ENCODE measurements around the gene CEBPZOS.

Gene CEBPZOS

DNA sequence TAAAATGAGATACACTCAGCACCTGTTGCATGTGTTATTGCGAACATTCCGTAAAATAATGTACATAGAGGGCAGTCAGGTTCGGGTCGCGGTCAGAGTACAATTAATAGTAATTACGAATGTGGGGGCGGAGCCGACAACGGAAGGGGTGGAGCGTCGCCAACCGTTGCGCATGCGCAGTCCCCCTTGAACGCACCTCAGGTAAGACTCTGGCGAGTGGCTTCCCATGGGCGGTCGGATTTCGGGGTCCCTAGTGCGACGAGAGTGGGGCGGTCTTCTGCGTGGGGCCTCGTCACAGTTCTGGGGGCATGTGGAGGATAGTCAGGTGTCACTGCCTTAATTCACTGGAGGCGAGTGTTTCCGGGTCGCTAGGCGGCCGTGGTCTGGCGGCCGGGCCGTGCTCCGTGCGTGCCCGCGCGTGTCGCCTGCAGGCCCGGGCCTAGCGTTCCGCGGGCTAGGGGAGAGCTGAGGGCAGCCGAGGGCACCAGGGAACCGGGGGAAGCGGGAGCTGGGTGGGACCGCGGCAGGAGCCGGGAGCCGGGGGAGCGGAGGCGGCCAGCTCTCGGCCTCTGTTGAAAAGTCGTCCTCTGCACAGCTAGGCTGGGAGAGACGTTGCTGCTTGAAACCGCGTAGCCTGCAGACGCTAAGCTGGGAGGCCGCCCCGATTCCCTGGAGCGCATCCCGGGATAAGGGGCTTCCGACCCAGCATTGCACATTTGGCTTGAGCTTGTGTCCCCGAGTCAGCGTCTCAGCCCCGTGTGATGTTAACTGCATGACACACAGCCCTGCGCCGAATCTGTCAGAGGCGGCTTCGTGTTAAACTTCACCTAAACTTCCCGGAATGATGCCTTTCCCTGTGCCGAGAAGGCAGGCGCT is at the start of gene CEBPZOS:
Gene CEBPZOS, plus strand, starts transcription at position 177 of the 876 bp plus-strand sequence. CDS start 3,209 bp downstream, outside the sequence.
- DNase-seq (ENCODE audit: low read depth, low spot score), result peak; percentile 44

DNA sequence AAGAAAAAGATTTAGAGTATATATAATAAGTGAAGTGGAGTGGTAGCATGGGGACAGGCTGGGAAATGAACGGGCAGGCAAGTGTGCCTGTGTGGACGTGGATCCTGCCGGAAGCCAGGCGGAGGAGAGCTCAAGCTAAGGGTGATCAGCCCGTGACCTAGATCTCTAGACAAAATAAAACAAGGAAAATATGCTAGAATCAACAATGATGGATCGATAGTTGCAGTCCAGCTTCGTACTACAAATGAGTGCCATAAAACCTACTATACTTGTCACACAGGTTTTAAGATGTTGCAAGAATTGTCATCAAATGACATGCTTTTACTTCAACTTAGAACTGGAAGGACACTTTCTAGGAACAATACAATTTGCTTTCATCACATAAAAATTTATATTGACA is 48.0 kb upstream of the CEBPZOS start:
- no peak for DNase-seq (ENCODE audit: low read depth, low spot score)

DNA sequence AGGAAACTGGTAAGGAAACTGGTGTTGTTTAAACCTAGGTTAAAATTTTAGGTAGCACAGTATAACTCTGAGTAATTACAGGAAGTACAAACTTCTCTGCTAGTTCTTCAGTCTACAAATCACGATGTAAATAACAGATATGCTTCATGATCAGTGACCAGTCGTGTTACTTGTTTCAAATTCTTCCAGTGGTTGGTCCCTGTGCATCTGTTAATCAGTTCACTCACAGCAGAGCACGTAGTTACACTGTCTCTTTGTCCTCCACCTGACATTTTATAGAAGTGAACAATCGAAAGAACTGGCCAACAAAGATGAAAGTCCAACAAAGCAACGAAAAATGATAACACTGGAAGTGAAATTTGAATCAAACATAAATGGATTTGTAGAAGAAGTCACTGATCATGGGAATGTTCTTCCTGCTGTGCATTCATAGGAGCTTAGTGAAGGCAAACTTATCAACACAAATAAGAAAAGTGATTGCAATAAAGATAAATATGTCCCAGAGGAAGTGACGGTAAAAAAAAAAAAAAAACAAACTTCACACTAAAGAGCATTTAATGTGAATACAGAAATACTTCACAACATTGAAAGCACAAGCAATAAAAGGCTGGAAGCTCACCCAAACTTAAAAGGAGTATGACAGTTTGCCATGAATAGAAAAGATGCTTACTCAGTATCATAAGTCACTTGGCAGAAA is 46.5 kb upstream of the CEBPZOS start:
- DNase-seq (ENCODE audit: low read depth, low spot score), result no peak

DNA sequence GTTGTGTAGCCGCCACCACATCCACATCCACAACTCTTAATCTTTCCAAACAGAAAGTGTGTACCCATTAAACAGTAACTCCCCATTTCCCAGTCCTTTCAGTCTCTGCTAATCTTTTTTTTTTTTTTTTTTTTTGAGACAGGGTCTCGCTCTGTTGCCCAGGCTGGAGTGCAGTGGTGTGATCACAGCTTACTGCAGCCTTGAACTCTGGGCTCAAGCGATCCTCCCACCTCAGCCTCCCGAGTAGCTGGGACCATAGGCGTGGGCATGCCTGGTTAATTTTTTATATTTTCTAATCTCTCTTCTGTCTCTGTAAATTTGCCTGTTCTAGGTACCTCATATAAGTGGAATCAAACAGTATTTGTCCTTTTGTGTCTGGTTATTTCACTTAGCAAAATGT is 43.1 kb upstream of the CEBPZOS start:
- DNase-seq (ENCODE audit: low read depth, low spot score), result no peak

DNA sequence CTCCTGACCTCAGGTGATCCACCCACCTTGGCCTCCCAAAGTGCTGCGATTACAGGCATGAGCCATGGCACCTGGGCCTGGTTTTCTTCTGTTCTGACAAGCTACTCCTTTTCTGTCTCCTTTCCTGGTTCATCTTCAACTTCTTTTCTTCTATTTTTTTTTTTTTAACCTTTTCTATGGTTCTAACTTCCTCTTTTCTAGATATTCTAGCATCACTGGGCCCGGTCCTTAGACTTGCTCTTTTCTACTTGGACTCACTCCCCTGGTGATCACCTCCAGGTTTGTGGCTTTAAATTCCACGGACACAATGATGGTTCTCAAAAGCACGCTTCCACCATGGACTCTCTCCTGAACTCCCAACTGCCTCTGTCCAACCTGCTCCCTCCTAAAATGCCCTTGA is 41.5 kb upstream of the CEBPZOS start:
- no peak for DNase-seq (ENCODE audit: low read depth, low spot score)

DNA sequence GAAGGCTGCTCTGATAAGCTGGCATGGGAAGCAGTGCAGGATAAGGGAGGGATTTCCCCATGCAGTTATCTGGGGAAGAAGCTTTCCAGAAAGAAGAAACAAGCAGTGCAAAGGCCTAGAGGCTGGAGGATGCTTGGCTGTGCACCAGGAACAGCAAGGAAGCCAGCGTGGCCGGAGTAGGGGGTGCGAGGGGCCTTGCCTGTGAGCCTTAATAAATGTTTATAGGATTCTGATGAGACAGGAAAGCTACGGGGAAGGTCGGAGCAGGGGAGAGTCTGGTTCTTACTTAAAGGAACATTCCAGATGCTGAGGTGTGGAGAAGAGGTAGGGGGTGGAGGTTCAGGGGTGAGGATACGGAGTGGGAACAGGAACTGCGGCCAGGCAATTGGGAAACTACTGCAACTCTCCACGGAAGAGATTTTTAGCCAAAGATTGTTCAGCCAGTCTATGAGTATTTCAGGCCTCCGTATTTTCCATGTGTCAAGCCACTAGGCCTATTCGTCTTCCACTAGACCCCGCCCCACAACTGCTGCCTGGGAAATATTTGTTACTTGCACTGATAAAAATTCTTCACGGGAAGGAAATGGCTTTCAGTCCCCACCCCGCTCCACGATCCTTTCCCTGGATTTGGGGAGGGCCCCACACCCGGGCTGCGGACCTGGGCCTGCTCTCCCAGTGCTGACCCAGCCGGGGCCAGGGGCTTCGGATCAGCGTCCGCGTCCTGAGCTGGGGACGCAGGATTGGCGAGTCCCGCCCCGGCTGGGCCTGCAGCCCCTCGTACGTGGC is 40.0 kb upstream of the CEBPZOS start:
- DNase-seq (ENCODE audit: low read depth, low spot score), result no peak

DNA sequence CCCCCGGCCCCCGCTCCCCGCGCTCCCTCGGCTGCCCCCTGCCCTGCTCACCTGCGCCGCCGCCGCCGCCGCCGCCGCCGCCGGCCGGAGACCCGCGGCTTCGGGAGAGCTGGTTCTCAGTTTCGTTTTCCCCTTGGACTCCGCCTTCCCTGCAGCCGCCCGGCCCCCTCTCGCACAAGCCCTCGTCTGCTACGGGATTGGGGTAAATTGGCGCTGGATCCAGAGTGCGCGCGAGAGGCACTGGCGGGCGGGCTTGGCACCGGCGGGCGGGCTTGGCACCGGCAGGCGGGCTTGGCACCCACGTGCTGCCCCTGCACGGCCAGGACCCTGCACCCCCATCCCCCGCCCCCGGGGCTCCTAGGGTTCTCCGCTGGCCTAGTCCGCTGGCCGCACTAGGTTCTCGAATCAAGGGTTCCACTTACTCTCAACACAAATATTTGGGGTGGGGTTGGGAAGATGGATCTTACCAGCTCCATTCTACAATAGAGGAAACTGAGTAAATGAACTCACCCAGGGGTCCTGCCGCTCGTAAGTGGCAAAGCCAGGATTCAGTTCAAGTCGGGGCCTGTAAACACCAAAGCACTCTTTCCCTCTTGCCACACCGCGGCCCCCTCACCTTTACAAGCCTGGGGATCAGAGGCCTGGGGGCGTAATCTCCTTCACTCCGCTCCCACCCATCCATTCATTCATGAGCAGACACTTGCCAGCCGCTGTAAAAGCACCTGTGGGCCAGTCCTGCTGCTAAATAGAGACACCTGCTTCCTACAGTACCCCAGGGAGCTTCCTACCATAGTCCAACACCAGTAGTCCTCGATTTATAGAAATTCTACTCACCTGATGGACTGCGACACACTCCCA is 39.2 kb upstream of the CEBPZOS start, which contains the start of gene EIF2AK2:
Gene EIF2AK2, minus strand, starts transcription at position 124 of the 858 bp plus-strand sequence. CDS start 9,174 bp downstream, outside the sequence.
- DNase-seq (ENCODE audit: low read depth, low spot score), result no peak

DNA sequence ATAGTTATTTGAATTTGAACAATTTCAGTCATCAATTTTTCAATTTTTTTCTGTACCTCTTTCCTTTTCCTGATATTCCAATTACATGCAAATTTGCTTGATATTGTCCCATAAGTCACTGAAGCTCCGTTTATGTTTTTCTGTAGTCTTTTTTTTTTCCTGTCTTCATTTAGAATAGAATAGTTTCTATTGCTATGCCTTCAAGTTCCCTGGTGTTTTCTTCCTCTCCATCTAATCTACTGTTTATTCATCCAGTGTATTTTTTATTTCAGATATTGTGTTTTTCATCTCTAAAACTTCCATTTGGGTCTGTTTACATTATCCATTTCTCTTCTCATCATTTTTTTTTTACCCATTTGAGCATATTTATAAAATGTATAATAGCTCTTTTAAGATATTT is 31.5 kb upstream of the CEBPZOS start:
- DNase-seq (ENCODE audit: low read depth, low spot score), result no peak

DNA sequence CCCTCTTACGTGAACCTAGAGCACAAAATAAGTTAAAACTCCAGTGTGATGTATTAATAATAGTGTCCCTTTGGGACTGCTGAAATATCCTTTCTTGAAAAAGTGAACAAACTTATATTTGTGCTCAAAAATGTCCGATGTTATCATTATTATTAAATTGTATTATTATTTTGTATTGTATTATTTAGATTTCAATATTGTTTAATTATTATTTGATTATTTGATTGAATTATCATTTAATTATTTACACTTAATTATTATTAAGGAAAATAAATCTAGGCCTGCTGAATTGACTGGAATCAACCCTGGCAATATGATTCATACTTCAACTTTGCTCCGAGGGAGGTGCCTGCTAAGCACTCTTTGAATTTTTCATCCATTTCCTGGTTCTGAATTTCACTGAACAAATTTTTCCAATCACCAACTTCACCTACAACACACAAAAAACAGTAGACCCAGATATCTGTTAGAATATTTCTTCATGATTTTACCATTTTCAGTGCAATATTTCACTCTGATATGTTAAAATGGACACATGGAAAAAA is 28.6 kb upstream of the CEBPZOS start:
- no peak for DNase-seq (ENCODE audit: low read depth, low spot score)

DNA sequence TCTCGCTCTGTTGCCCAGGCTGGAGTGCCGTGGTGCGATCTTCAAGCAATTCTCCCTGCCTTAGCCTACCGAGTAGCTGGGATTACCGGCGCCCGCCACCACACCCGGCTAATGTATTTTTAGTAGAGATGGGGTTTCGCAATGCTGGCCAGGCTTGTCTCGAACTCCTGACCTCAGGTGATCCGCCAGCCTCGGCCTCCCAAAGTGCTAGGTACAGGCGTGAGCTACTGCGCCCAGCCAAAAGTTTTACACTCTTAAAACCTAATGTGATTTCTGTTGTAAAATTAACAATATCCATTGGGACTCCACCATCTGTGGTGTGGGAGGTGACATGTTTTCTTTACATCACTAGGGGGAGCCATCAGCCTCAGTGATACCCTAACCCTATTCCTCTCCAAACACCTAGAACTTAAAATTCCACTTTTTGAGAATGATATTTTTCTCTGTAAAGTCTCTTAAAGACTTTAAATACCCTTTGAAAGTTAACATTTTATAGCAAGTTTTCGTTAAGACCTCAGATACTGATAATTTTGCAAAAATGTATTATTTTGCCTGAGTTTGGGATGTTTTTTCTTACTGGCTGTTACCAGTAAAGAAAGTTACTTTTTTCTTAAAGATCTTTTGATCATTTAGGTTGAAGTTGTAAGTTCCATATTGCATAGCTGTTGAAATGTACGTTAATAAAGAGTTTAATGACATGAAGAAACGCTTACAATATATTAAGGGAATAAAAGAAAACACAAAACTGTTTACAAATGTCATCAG is 27.9 kb upstream of the CEBPZOS start:
- no peak for DNase-seq (ENCODE audit: low read depth, low spot score)

DNA sequence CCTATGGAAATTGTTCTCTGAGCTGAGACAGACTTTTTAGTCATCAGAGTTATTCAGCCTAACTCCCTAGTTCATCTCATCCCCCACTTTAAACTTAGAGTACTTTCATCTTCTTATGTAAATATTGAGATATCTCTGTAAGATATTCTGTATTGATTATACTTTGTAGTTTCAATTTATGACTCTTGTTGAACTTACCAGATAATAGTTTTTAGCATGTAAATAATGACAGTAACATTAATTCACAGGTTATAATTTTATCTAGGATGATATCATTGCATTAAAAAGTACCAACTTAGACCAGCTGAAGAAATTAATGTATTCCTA is 24.7 kb upstream of the CEBPZOS start:
- DNase-seq (ENCODE audit: low read depth, low spot score), result no peak

DNA sequence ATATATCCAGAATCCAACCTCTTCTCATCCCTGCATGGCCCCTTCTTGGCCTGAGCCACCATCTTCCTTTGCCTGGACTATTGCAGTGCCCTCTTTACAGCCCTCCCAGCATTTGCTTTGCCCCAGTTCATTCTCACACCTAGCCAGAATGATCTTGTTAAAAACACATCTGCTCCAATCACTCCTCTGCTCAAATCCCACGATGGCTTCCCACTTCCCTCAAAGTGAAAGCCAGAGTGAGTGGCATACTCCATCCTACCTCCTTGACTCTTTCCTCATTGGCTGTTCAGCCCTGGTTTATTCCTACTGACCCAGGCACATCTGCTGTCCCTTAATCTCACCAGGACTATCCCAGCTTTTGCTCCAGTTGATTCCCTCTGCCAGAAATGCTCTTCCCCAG is 22.6 kb upstream of the CEBPZOS start:
- no peak for DNase-seq (ENCODE audit: low read depth, low spot score)

DNA sequence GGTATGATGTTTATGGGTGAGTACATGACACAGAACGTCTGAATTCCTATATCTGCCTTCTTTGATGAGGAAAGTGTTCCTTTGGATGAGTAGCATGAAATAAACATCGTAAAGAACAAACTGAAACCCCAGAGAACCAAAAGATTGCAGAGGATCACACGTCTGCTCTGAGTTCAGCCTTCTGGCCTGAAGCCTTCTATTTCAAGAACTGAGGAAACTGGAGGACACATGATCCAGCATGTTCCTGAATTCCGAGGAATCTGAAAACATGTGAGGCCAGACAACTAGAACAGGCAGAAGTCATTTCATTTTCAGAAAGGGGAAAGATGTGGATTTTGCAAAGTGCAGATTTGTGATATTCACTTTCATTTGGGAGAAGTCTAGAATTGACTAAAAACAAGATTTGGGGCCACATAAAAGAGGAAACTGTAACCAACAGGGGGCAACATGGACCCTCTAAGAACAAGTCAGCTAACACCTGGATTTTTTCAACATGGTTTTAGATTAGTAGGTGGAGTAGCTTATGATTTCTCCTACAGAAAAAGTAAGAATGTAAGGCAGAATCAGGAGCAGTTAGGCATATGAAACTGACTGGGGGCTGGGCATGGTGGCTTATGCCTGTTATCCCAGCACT is 16.2 kb upstream of the CEBPZOS start:
- DNase-seq (ENCODE audit: low read depth, low spot score), result no peak

DNA sequence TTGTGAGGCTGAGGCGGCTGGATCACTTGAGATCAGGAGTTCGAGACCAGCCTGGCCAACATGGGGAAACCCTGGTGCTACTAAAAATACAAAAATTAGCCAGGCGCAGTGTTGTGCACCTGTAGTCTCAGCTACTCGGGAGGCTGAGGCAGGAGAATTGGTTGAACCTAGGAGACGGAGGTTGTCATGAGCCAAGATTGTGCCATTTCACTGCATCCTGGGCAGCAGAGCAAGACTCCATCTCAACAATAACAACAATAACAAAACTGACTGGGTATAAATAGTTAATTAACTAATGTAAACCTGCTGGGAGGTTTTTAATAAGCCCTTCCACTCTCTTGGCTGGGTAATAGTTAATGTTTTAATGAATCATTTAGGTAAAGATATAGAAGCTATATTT is 15.7 kb upstream of the CEBPZOS start:
- DNase-seq (ENCODE audit: low read depth, low spot score), result no peak

DNA sequence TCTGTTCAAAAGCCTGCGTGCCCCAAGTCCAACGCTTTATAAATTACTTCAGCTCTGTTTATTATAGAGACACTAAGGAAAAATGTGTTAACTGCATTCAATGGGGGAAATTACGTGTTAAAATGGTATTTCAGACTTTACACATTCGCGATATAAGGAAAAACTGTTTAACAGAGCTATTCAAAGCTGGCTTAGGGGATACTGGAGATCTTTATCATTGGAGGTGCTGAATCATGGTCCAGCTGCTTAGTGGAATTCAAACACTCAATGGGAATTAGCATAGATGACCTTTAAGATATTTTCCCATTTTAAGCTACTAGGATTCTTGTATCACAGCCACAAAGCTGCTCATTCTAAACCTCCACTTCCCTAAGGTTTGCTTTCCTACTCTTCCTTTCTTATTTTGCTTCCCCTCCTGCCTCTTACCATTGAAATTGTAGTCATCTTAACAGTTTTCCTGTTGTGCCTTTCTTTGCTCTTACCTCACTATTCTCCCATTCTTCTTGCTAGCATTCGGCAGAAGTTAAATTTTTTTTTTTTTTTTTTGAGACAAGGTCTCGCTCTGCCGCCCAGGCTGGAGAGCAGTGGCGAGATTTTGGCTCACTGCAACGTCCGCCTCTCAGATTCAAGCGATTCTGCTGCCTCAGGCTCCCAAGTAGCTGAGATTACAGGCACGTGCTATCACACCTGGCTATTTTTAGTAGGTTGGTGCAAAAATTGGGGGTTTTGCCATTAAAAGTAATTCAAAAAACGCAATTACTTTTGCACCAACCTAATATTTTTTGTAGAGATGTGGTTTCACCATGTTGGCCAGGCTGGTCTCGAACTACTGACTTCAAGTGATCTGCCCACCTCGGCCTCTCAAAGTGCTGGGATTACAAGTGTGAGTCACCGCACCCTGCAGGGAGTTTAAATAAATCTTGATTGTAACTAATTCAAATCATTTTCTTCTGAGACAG is 14.3 kb upstream of the CEBPZOS start:
- DNase-seq (ENCODE audit: low read depth, low spot score), result no peak

DNA sequence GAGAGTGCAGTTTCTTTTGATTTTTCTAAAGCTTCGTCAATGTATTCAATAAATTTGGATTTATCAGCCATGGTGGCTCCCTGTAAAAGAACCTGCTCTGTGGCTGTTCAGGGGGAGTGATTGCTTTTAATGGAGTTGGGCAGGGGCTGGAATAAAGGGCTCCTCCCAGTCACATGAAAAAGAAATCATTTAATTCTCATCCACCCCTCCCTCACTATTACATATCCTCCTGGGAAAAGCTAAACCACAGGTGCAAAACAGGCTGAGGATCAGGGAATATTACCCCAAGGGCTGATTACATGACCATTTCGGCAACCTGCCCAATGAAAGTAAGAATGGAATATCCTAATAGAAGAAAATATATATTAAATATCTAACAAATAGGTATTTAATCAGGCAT is 7.7 kb upstream of the CEBPZOS start, which contains the start of gene SULT6B1:
Gene SULT6B1, minus strand, starts transcription at position 101 of the 400 bp plus-strand sequence. Its CDS starts 30 bp downstream, at position 71.
- DNase-seq (ENCODE audit: low read depth, low spot score), result no peak

DNA sequence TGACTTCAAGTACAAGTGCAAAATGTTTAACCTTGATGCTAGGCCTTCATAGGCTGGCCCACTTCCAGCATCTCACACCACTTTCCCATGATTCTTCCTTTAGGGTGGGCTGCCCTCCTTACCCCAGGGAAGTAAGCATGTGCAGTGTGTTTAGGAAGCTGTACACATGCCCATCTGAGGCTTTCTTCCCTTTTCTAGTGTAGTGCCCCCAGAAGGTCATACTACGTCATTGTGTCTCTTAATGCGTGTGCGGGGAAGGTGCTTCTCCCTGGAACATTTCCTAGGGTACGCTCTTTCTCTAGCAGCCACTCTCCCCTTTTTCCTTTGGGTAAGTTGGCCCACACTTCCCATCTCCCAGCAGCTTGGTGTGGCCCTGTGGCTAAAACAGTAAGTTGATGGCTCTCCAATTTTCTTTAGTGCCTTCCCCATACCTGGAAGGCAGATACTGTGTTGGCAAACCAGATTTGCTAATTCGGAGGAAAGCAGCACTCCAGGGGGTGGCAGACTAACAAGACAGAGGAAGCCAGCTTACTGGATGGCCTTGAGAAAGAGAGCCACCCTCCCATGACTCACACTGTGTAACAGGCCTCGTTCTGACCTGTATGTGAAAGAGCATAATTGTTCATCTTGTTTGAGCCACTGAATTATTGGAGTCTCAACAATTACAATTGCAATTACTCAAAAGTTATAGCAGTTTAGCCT is 6.7 kb upstream of the CEBPZOS start:
- peak; percentile 54 for DNase-seq (ENCODE audit: low read depth, low spot score)

DNA sequence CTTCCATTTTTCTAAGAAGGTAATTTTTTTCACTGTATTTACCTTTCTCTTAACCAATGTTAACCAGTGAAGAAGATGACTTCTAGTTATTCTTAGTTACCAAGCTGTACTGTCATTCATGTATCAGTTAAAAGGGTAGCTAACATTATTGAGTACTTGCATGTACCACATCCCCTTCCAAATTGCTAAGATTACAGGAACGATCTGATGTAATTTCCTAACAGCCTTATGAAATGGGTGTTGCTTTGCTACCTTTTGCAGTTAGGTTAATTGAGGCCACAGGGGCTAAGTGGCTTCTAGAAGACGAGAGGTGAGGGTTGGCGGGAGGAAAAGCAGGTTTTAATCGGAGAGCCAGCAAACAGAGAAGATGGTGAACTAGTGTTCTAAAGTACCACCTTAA is 6.0 kb upstream of the CEBPZOS start:
- no peak for DNase-seq (ENCODE audit: low read depth, low spot score)
